CD4-positive, CD25-positive, alpha-beta regulatory T cell (primary cell): ENCODE data around the gene KDM2B. TPM values are rescaled to one million over a fixed set of nuclear protein-coding genes. Genes with fewer than 3 reads are reported as not detected.
"Not testable (repeated sequence)": the region's sequence is repeated elsewhere in the genome, so short reads cannot be mapped to it uniquely, and the experiment has no call there.

Source experiments
- ATAC-seq, 2 donors: fragments of 150-1000 bp; cut with Tn5 transposase; one replicate each; pipeline ENCODE4 v1.10.0; 2021; ENCODE audit warnings: low read depth in 2 of 2, moderate number of reproducible peaks in 2 of 2, moderate library complexity in 1 of 2
- DNase-seq, 3 donors: peaks; one replicate each; pipeline versions ENCODE4 v3.0.0 to v3.0.0-alpha.2; 2012 to 2022; ENCODE audit warnings: mixed read lengths in 1 of 3
- H3K27ac ChIP-seq: one replicate; pipeline ENCODE4 v1.7.0; 2013; ENCODE audit warnings: mild to moderate bottlenecking, low read length; ENCODE audit not compliant: insufficient read depth, poor library complexity, severe bottlenecking
- H3K27me3 ChIP-seq: one replicate; pipeline ENCODE4 v1.7.0; 2013; ENCODE audit warnings: low read length; ENCODE audit not compliant: control insufficient read depth, insufficient read depth
- H3K36me3 ChIP-seq: one replicate; pipeline ENCODE4 v1.7.0; 2013; ENCODE audit warnings: mild to moderate bottlenecking, low read length, moderate library complexity; ENCODE audit not compliant: control insufficient read depth, insufficient read depth
- H3K4me1 ChIP-seq: 2 replicates; pipeline ENCODE4 v1.7.0; 2013; ENCODE audit warnings: mild to moderate bottlenecking, low read length; ENCODE audit not compliant: insufficient read depth, control insufficient read depth, poor library complexity, severe bottlenecking
- H3K4me3 ChIP-seq: one replicate; pipeline ENCODE4 v1.7.0; 2013; ENCODE audit warnings: low read depth, mild to moderate bottlenecking, low read length, moderate library complexity
- H3K9me3 ChIP-seq, 2 experiments: 1 replicate in 1 of 2; 2 replicates in 1 of 2; pipeline ENCODE4 v1.7.0; 2013; ENCODE audit warnings: low read length in 2 of 2, mild to moderate bottlenecking in 1 of 2, moderate library complexity in 1 of 2; ENCODE audit not compliant: control insufficient read depth in 2 of 2
- H3K27ac Mint-ChIP-seq, 3 donors: one replicate each; pipeline ENCODE4 v1.8.0; 2020 to 2022; ENCODE audit warnings: mild to moderate bottlenecking in 3 of 3, mixed read lengths in 3 of 3, moderate library complexity in 2 of 3
- H3K27me3 Mint-ChIP-seq: one replicate; pipeline ENCODE4 v1.8.0; 2022; ENCODE audit warnings: mild to moderate bottlenecking, mixed read lengths
- H3K36me3 Mint-ChIP-seq: one replicate; pipeline ENCODE4 v1.8.0; 2020; ENCODE audit warnings: mixed read lengths
- H3K4me1 Mint-ChIP-seq, 4 donors: one replicate each; pipeline ENCODE4 v1.8.0; 2020 to 2022; ENCODE audit warnings: mixed read lengths in 4 of 4, mild to moderate bottlenecking in 1 of 4
- H3K4me3 Mint-ChIP-seq, 4 donors: one replicate each; pipeline ENCODE4 v1.8.0; 2020 to 2022; ENCODE audit warnings: mild to moderate bottlenecking in 4 of 4, mixed read lengths in 4 of 4, moderate library complexity in 3 of 4
- H3K9me3 Mint-ChIP-seq, 7 donors: one replicate each; pipeline ENCODE4 v1.8.0; 2020 to 2022; ENCODE audit warnings: mixed read lengths in 7 of 7, mild to moderate bottlenecking in 3 of 7, moderate library complexity in 2 of 7
- polyA plus RNA-seq, 4 donors: library from polyadenylated mRNA; unstranded; fragments of 300-500 nt; fragmentation: Illumina TruSeq; gene quantifications; one replicate each; pipeline ENCODE4 v1.2.3, GENCODE V29; 2021
- total RNA-seq: library from RNA; stranded (reverse); gene quantifications from one replicate; pipeline ENCODE4 v1.2.3, GENCODE V29; 2022

Gene KDM2B
- total and polyA plus RNA-seq, 5 donors from 2014 or later: 9.4 to 128 (median 11.5) TPM

DNA sequence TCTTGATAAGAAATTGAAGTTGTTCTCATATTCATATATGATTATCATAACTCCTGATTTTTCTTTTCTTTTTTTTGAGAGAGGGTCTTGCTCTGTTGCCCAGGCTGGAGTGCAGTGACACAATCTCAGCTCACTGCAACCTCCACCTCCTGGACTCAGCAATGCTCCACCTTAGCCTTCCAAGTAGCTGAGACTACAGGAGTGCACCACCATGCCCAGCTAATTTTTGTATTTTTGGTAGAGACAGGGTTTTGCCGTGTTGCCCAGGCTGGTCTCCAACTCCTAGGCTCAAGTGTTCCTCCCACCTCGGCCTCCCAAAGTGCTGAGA lies 2.5 kb upstream of the KDM2B start:
- Histone ChIP-seq H3K4me1 (peaks cover 46% of the 10 kb centered on the region), H3K4me3 (peak overlapping the region; percentile 22)
- H3K9me3 Mint-ChIP-seq, H3K27me3 Mint-ChIP-seq, DNase-seq, H3K27me3 ChIP-seq, ATAC-seq, H3K36me3 Mint-ChIP-seq, H3K9me3 ChIP-seq, H3K36me3 ChIP-seq, H3K27ac ChIP-seq: not testable (repeated sequence)
- peak overlapping the region; percentile 87 to 100 (median 96) for H3K4me3 Mint-ChIP-seq
- H3K27ac Mint-ChIP-seq: peak overlapping the region; percentile 4 to 95 (median 87)
- peaks cover 0 to 57% (median 35%) of the 10 kb centered on the region in 4 donors for H3K4me1 Mint-ChIP-seq

DNA sequence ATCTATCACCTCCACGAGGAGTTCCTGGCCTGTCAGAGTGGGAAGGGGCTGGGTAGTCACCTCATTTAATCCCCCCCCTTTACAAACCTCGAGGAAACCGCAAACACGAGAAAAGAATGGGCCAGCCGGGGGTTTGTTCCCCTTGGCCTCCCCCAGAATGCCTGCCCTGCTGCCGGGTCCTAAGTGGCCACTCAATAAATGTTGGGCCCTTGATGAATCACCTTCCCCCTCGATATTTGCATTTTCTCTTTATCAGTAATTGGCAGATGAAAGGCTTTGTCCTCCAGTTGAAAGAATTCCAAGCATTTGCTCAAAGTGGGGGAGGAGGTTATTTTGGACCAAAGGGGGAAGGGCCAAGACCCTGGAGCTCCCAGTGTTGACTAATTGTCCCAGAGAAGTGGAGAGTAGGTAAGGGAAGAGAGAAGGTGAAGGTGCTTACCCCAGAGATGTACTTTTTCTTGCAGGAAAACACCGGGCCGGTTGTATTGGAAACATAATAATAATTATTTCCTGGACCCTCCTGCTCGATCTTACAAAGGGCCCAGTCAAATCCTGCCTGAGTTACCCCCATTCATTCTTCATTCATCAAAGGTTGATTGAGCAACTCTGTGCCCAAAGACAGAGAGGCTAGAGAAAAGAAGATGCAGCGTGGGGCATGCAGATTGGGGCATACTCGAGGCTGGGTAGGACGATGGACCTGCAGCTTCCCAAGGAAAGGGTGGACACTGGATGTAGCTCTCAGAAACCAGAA lies 1.9 kb upstream of the KDM2B start:
- Mint-ChIP-seq H3K27me3 (no peaks in the 10 kb centered on the region), H3K9me3 (peaks cover 0 to 2% (median 0%) of the 10 kb centered on the region in 7 donors), H3K4me3 (peak overlapping the region; percentile 87 to 100 (median 96)), H3K36me3 (no peaks in the 10 kb centered on the region), H3K27ac (peak overlapping the region; percentile 87 to 97 (median 95)), H3K4me1 (peaks cover 0 to 60% (median 35%) of the 10 kb centered on the region in 4 donors)
- DNase-seq (no peak), ATAC-seq (no peak)
- peaks cover 51% of the 10 kb centered on the region for H3K4me1 ChIP-seq
- no peaks in the 10 kb centered on the region for H3K27me3 ChIP-seq
- peak overlapping the region; percentile 82 for H3K4me3 ChIP-seq
- H3K36me3 ChIP-seq: no peaks in the 10 kb centered on the region
- H3K27ac ChIP-seq: peak overlapping the region; percentile 93
- no peaks in the 10 kb centered on the region for H3K9me3 ChIP-seq

- no peaks in the 10 kb centered on the region for H3K36me3 ChIP-seq
- Mint-ChIP-seq H3K4me3 (peak overlapping the region; percentile 87 to 100 (median 96)), H3K27me3 (no peaks in the 10 kb centered on the region), H3K4me1 (peaks cover 5 to 64% (median 37%) of the 10 kb centered on the region in 4 donors), H3K9me3 (peaks cover 0 to 2% (median 0%) of the 10 kb centered on the region in 7 donors), H3K27ac (peak overlapping the region; percentile 95 to 100 (median 97)), H3K36me3 (no peaks in the 10 kb centered on the region)
- H3K27ac ChIP-seq: peak overlapping the region; percentile 93
- DNase-seq (peak in 2 of 3 donors; percentile 26 to 46), ATAC-seq (peak in 1 of 2 donors; percentile 22)
- peak overlapping the region; percentile 82 for H3K4me3 ChIP-seq
- no peaks in the 10 kb centered on the region for H3K9me3 ChIP-seq
- H3K4me1 ChIP-seq: peaks cover 58% of the 10 kb centered on the region
- H3K27me3 ChIP-seq: no peaks in the 10 kb centered on the region
Measured at GRCh38 chr12:121581686-121582429, 1.0 kb upstream of the KDM2B start.

DNA sequence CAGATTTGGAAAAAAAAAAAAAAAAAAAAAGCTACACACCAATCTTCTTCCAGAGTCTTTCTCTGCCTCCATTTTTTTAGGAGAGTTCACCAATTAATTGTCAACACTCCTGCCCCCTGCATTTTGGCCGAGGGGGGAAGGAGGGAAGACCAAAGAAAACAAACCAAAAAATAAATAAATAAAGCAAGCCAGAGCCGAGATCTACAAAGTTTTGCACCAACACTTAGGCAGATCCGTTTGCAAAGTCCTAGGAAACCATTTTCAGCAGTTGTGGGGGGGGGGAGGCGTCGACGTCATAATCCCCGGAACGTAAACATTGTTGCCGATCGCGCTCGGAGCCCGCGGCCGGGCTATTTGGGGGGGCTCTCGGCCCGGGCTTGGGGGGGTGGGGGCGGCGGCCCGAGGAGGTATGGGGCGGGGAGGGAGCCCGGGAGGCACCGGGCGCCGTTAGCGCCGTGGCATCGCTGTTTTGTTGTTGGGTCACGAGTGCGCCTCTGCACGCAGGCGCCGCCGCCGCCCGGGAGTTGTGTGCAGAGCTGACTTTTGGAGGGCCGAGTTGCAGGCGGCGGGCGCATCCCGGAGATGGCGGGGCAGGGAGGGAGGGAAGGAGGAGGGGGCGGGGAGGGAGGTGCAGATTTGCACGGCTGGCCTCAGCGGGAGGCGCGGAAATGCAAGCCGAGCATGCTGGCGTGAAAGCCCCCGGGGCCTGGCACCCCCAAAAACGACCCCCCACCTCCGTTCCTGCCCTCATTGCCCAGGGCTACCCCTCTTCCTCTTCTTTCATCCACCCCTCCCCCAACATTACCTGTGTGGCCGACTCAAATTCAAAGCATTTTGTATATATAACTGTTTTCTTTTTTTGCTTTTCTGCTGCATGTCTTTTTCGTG lies 598 bp downstream of the KDM2B start:
- Histone ChIP-seq H3K4me3 (peak overlapping the region; percentile 95), H3K36me3 (peaks cover 8% of the 10 kb centered on the region), H3K4me1 (peaks cover 60% of the 10 kb centered on the region), H3K9me3 (no peaks in the 10 kb centered on the region), H3K27me3 (no peaks in the 10 kb centered on the region), H3K27ac (peak overlapping the region; percentile 93)
- H3K9me3 Mint-ChIP-seq: peaks cover 0 to 2% (median 0%) of the 10 kb centered on the region in 7 donors
- DNase-seq (peak; percentile 66 to 84 (median 75)), ATAC-seq (peak; percentile 55 to 59)
- peaks cover 11% of the 10 kb centered on the region for H3K36me3 Mint-ChIP-seq
- H3K4me1 Mint-ChIP-seq: peaks cover 5 to 72% (median 40%) of the 10 kb centered on the region in 4 donors
- no peaks in the 10 kb centered on the region for H3K27me3 Mint-ChIP-seq
- peak overlapping the region; percentile 87 to 100 (median 96) for H3K4me3 Mint-ChIP-seq
- peak overlapping the region; percentile 95 to 100 (median 99) for H3K27ac Mint-ChIP-seq

DNA sequence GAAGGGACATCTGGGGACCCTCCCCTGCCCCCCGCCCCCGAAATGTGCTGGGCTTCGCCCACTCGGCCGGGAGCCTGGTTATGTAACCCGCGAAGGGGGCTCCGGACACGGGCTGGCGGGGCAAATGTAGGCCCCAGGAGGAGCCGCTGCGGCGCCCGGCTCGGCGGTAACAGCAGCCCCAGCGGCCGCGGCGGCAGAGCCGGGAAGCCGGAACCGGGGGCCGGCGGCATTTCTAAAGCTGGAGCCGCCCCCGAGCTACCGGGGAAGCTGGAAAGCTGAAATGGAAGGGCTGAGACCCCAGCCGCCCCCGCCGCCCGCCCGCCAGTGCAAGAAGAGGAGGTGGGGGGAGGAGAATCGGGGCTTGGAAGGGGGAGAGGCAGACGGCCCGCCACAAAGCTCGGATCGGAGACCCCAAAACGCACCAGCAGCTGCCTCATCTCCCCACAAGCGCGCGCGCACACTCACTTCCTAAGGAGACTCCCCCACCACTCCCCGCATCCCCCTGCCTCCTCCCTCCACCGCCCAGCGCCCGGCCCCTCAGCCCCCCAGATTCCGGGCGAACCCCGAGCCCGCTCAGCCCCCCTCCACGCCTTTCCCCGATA lies 1.5 kb downstream of the KDM2B start:
- DNase-seq: peak; percentile 28 to 51 (median 39)
- Histone ChIP-seq H3K36me3 (peaks cover 17% of the 10 kb centered on the region), H3K9me3 (no peaks in the 10 kb centered on the region), H3K27me3 (no peaks in the 10 kb centered on the region), H3K4me3 (peak overlapping the region; percentile 95), H3K27ac (peak overlapping the region; percentile 93), H3K4me1 (peaks cover 60% of the 10 kb centered on the region)
- peaks cover 5 to 67% (median 40%) of the 10 kb centered on the region in 4 donors for H3K4me1 Mint-ChIP-seq
- H3K4me3 Mint-ChIP-seq: peak overlapping the region; percentile 87 to 100 (median 96)
- H3K9me3 Mint-ChIP-seq: peaks cover 0 to 2% (median 0%) of the 10 kb centered on the region in 7 donors
- peak overlapping the region; percentile 95 to 100 (median 99) for H3K27ac Mint-ChIP-seq
- no peaks in the 10 kb centered on the region for H3K27me3 Mint-ChIP-seq
- H3K36me3 Mint-ChIP-seq: peaks cover 18% of the 10 kb centered on the region
- ATAC-seq: peak in 1 of 2 donors; percentile 8

GRCh38 chr12:121578230-121579189 lies 2.3 kb downstream of the KDM2B start:
- Mint-ChIP-seq H3K9me3 (peaks cover 0 to 2% (median 0%) of the 10 kb centered on the region in 7 donors), H3K4me1 (peaks cover 5 to 64% (median 35%) of the 10 kb centered on the region in 4 donors), H3K4me3 (peak overlapping the region; percentile 88 to 100 (median 90)), H3K27ac (peak overlapping the region; percentile 89 to 91 (median 90)), H3K27me3 (no peaks in the 10 kb centered on the region), H3K36me3 (peaks cover 25% of the 10 kb centered on the region)
- peak in 2 of 3 donors; percentile 32 to 39 for DNase-seq
- H3K9me3 ChIP-seq: no peaks in the 10 kb centered on the region
- peaks cover 23% of the 10 kb centered on the region for H3K36me3 ChIP-seq
- peak overlapping the region; percentile 24 for H3K4me3 ChIP-seq
- ATAC-seq: peak in 1 of 2 donors; percentile 8
- H3K4me1 ChIP-seq: peaks cover 60% of the 10 kb centered on the region
- H3K27ac ChIP-seq: peak overlapping the region; percentile 93
- no peaks in the 10 kb centered on the region for H3K27me3 ChIP-seq
